Natural killer cell (primary cell): ENCODE data around the gene PLEKHF1. TPM values are rescaled to one million over a fixed set of nuclear protein-coding genes. Genes with fewer than 3 reads are reported as not detected.

ENCODE experiments used
- ATAC-seq, 3 donors: fragments of 150-1000 bp in 2 of 3; fragments of 200-7000 bp in 1 of 3; cut with Tn5 transposase; 1 replicate in 1 of 3; 2 replicates in 2 of 3; pipeline ENCODE4 v1.10.0; 2021; ENCODE audit warnings: mild to moderate bottlenecking in 2 of 3, moderate library complexity in 2 of 3
- DNase-seq, 2 donors: peaks; one replicate each; pipeline versions ENCODE4 v3.0.0 to v3.0.0-alpha.2; 2013 to 2021; ENCODE audit warnings: mixed read lengths in 1 of 2
- H3K27ac ChIP-seq: one replicate; pipeline ENCODE4 v1.5.1; 2013; ENCODE audit warnings: mild to moderate bottlenecking, low read length
- H3K27me3 ChIP-seq: one replicate; pipeline ENCODE4 v1.6.1; 2013; ENCODE audit warnings: low read length; ENCODE audit not compliant: control insufficient read depth, insufficient read depth
- H3K36me3 ChIP-seq: one replicate; pipeline ENCODE4 v1.6.1; 2013; ENCODE audit warnings: low read length; ENCODE audit not compliant: control insufficient read depth, insufficient read depth
- H3K4me1 ChIP-seq: one replicate; pipeline ENCODE4 v1.6.1; 2013; ENCODE audit warnings: low read length; ENCODE audit not compliant: control insufficient read depth, insufficient read depth
- H3K4me3 ChIP-seq: one replicate; pipeline ENCODE4 v1.5.1; 2013; ENCODE audit warnings: low read length
- H3K9me3 ChIP-seq: one replicate; pipeline ENCODE4 v1.6.1; 2013; ENCODE audit warnings: low read length; ENCODE audit not compliant: control insufficient read depth, insufficient read depth
- H3K27ac Mint-ChIP-seq, 2 donors: one replicate each; pipeline ENCODE4 v1.8.0; 2022; ENCODE audit warnings: mild to moderate bottlenecking in 2 of 2, mixed read lengths in 2 of 2, moderate library complexity in 1 of 2
- H3K27me3 Mint-ChIP-seq, 2 donors: one replicate each; pipeline ENCODE4 v1.8.0; 2022; ENCODE audit warnings: low read depth in 2 of 2, mixed read lengths in 2 of 2
- H3K36me3 Mint-ChIP-seq: one replicate; pipeline ENCODE4 v1.8.0; 2022; ENCODE audit warnings: mixed read lengths
- H3K4me1 Mint-ChIP-seq, 2 donors: one replicate each; pipeline ENCODE4 v1.8.0; 2022; ENCODE audit warnings: mixed read lengths in 2 of 2
- H3K4me3 Mint-ChIP-seq: one replicate; pipeline ENCODE4 v1.8.0; 2022; ENCODE audit warnings: mild to moderate bottlenecking, moderate library complexity, mixed read lengths
- H3K9me3 Mint-ChIP-seq, 2 donors: one replicate each; pipeline ENCODE4 v1.8.0; 2022; ENCODE audit warnings: mixed read lengths in 2 of 2
- WGBS: methylation state at CpG from one replicate; pipeline ENCODE4 v1.1.7; 2013; ENCODE audit warnings: missing lambda C conversion rate; ENCODE audit not compliant: insufficient coverage; 5-methylcytosine and 5-hydroxymethylcytosine counted together
- intact Hi-C: fragments of 100-400 bp; cut with micrococcal nuclease; formaldehyde crosslinking; loops from one replicate; pipeline ENCODE4 v1.14.2; 2022
- total RNA-seq, 4 donors: library from RNA; stranded (reverse); fragments of 120-200 nt in 1 of 4; gene quantifications; one replicate each; pipeline versions ENCODE4 v1.2.3 to v1.2.4, GENCODE V29; 2013 to 2022
- TF ChIP-seq, protein P1 (sequence below): fragments of 200-600 bp; IDR thresholded peaks from one replicate; pipeline ENCODE4 v1.8.0; 2022; ENCODE audit warnings: antibody characterized with exemption

PLEKHF1 gene
- total RNA-seq, 3 donors from 2014 or later (not counting 1 experiment from before 2014, with no cell fraction given) = 53.0 to 81.8 (median 53.8) TPM

DNA sequence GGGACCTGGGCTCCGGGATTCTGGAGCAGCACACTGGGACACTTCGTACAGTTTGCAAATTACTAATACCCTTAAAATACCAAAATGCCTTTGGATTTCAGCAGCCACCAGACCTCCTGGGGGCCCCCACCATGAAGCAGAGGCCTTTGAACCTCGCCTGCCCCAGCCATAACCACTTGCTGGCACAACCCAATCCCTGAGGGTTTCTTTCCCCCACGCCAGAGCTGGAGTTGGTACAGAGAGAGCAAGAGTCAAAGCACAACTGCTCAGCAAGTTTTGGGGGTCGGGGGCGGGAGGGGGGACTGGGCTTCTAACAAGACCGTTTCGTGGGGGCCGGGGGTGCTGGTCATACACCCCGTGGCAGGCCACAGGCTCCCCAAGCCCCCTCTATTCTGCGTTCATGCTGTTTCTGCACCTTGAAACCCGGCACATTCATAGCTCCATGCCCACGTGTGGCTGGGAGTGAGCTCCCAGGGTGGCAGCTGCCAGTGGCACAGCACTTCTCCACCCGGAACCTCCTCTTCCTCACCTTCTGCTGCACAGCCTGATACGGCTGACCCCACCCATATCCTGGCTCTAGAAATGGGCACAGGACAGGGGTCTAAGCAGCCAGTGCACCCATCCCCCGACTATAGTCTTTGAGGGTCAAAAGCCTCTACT, 17.1 kb downstream of the PLEKHF1 start:
- peaks cover 63 to 75% of the 10 kb centered on the region in 2 donors for H3K4me1 Mint-ChIP-seq
- Histone ChIP-seq H3K36me3 (peaks cover 12% of the 10 kb centered on the region), H3K9me3 (no peaks in the 10 kb centered on the region), H3K4me1 (peaks cover 59% of the 10 kb centered on the region), H3K27me3 (no peaks in the 10 kb centered on the region), H3K27ac (peak overlapping the region; percentile 5), H3K4me3 (no peak overlapping the region)
- WGBS = 79% methylated on average over 15 of the region's 16 CpGs
- peak overlapping the region; percentile 4 for H3K4me3 Mint-ChIP-seq
- H3K36me3 Mint-ChIP-seq = no peaks in the 10 kb centered on the region
- TF ChIP-seq, protein P1, sequence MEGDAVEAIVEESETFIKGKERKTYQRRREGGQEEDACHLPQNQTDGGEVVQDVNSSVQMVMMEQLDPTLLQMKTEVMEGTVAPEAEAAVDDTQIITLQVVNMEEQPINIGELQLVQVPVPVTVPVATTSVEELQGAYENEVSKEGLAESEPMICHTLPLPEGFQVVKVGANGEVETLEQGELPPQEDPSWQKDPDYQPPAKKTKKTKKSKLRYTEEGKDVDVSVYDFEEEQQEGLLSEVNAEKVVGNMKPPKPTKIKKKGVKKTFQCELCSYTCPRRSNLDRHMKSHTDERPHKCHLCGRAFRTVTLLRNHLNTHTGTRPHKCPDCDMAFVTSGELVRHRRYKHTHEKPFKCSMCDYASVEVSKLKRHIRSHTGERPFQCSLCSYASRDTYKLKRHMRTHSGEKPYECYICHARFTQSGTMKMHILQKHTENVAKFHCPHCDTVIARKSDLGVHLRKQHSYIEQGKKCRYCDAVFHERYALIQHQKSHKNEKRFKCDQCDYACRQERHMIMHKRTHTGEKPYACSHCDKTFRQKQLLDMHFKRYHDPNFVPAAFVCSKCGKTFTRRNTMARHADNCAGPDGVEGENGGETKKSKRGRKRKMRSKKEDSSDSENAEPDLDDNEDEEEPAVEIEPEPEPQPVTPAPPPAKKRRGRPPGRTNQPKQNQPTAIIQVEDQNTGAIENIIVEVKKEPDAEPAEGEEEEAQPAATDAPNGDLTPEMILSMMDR = no peak
- no peak for ATAC-seq
- H3K27ac Mint-ChIP-seq = peak overlapping the region; percentile 36 to 86
- H3K9me3 Mint-ChIP-seq = no peaks in the 10 kb centered on the region
- H3K27me3 Mint-ChIP-seq = no peaks in the 10 kb centered on the region
- intact Hi-C loops = no loop called here
- DNase-seq = no peak

DNA sequence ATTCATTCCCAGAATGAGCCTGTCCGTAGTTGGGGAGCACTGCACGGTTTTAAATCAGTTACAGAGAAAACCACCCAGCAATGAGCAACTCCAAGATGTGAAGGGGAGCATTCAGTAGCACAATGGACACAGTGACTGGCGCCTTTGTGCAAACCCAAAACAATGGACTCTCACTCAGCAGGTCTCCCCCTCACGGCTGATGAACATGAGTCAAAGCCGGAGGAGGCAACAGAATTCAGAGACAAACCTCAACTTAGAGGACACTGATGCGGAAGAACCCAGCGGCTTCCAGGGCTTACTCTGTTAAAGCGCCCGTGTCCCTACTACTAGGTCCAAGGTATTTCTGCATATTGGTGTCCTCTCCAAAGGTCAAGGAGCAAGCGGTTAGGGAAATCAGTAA, 17.7 kb downstream of the PLEKHF1 start:
- intact Hi-C loops = no loop called here
- Mint-ChIP-seq H3K27me3 (no peaks in the 10 kb centered on the region), H3K4me3 (no peak overlapping the region)

DNA sequence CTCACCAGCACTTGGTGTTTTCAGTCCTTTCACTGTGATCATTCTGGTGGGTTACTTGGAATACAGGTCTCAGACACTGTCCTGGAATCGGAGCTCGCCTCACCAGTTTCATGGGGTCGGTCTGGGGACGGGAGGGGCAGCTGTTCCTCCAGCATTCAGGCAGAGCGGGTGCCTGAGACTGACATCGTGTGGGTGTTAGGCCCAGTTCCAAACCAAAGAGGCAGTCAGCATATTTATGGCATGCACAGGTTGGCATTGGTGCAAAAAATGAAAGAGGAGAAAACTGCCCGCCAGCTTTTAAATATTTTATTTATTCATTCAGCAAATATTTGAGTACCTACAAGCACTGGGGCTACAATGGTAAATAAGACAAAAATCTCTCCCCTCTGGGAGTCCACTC, 20.1 kb downstream of the PLEKHF1 start:
- H3K9me3 ChIP-seq = no peaks in the 10 kb centered on the region
- WGBS = 75% methylated on average over 6 of the region's 7 CpGs
- peak overlapping the region in 1 of 2 donors; percentile 50 for H3K27ac Mint-ChIP-seq
- H3K4me3 Mint-ChIP-seq = no peak overlapping the region
- peaks cover 30% of the 10 kb centered on the region for H3K4me1 ChIP-seq
- TF ChIP-seq, protein P1 = no peak
- no peaks in the 10 kb centered on the region for H3K36me3 ChIP-seq
- intact Hi-C loops = no loop called here
- DNase-seq = no peak
- no peak overlapping the region for H3K27ac ChIP-seq
- no peaks in the 10 kb centered on the region for H3K36me3 Mint-ChIP-seq
- H3K4me1 Mint-ChIP-seq = peaks cover 63 to 79% of the 10 kb centered on the region in 2 donors
- H3K27me3 Mint-ChIP-seq = no peaks in the 10 kb centered on the region
- no peak overlapping the region for H3K4me3 ChIP-seq
- no peaks in the 10 kb centered on the region for H3K27me3 ChIP-seq
- H3K9me3 Mint-ChIP-seq = no peaks in the 10 kb centered on the region
- ATAC-seq = no peak

More for the DNA sequence above, 17.7 kb downstream of the PLEKHF1 start:
- TF ChIP-seq, protein P1 = no peak
- WGBS = 97% methylated on average over 10 of the region's 10 CpGs
- DNase-seq (no peak), ATAC-seq (no peak)
- Histone ChIP-seq H3K27ac (no peak overlapping the region), H3K4me3 (no peak overlapping the region), H3K36me3 (peaks cover 8% of the 10 kb centered on the region), H3K27me3 (no peaks in the 10 kb centered on the region), H3K9me3 (no peaks in the 10 kb centered on the region), H3K4me1 (peaks cover 53% of the 10 kb centered on the region)
- peak overlapping the region; percentile 36 to 86 for H3K27ac Mint-ChIP-seq
- H3K36me3 Mint-ChIP-seq = no peaks in the 10 kb centered on the region
- peaks cover 61 to 77% of the 10 kb centered on the region in 2 donors for H3K4me1 Mint-ChIP-seq
- no peaks in the 10 kb centered on the region for H3K9me3 Mint-ChIP-seq
